Sigmoid colon (tissue), 4 donors: ENCODE data around the gene CHD5.

ENCODE experiments used
- CTCF ChIP-seq, 4 experiments: fragments of 450-650 bp in 3 of 4; fragments of 200-600 bp in 1 of 4; IDR thresholded peaks; one replicate each; pipeline ENCODE4 v1.5.1; 2016 to 2019; ENCODE audit warnings: antibody characterized with exemption in 4 of 4, mild to moderate bottlenecking in 3 of 4, moderate library complexity in 2 of 4
- POLR2AphosphoS5 ChIP-seq, 4 donors: sonication (generic); formaldehyde crosslinking; IDR thresholded peaks; one replicate each; pipeline ENCODE4 v1.6.1; 2017; ENCODE audit warnings: antibody characterized with exemption in 4 of 4

- TF ChIP-seq CTCF (IDR thresholded peaks at IDR 0.05) (no peak), POLR2AphosphoS5 (IDR thresholded peaks at IDR 0.05) (no peak)
These were observed 5.3 kb downstream of the CHD5 start for GRCh38 chr1:6174621-6175410.
